Lower lobe of right lung (tissue), 2 donors: ENCODE data around the gene TMEM39B. TPM values are rescaled to one million over a fixed set of nuclear protein-coding genes. Genes with fewer than 3 reads are reported as not detected.

Experiments
- ATAC-seq, 2 donors: fragments of 200-7000 bp; cut with Tn5 transposase; one replicate each; pipeline ENCODE4 v1.9.1; 2020 to 2022; ENCODE audit warnings: mild to moderate bottlenecking in 2 of 2, moderate library complexity in 2 of 2
- DNase-seq: peaks from one replicate; pipeline ENCODE4 v3.0.0-alpha.2; 2020
- H3K27ac ChIP-seq: fragments of 200-600 bp; one replicate; pipeline ENCODE4 v1.8.0; 2022
- H3K27me3 ChIP-seq: fragments of 200-600 bp; one replicate; pipeline ENCODE4 v1.8.0; 2022; ENCODE audit warnings: low read depth
- H3K36me3 ChIP-seq: fragments of 200-600 bp; one replicate; pipeline ENCODE4 v1.8.0; 2022; ENCODE audit warnings: mild to moderate bottlenecking
- H3K4me1 ChIP-seq: fragments of 200-600 bp; one replicate; pipeline ENCODE4 v1.8.0; 2022
- H3K4me3 ChIP-seq: fragments of 200-600 bp; one replicate; pipeline ENCODE4 v1.8.0; 2022; ENCODE audit warnings: mild to moderate bottlenecking
- H3K9me3 ChIP-seq: fragments of 200-600 bp; one replicate; pipeline ENCODE4 v1.8.0; 2022
- intact Hi-C: fragments of 100-400 bp; cut with DNase I; formaldehyde crosslinking; loops from one replicate; pipeline ENCODE4 v1.11.0; 2022
- total RNA-seq: library from RNA; stranded (reverse); fragmentation: NEBNext Ultra II Directional; extraction: Animal tissue kit (Norgen Biotek cat#: 25700); gene quantifications from one replicate; pipeline ENCODE4 v1.2.1, GENCODE V29; 2021
- TF ChIP-seq, protein P1 (sequence below): fragments of 200-600 bp; IDR thresholded peaks from one replicate; pipeline ENCODE4 v1.8.0; 2022; ENCODE audit warnings: antibody characterized with exemption, mild to moderate bottlenecking
- donor health status: DM: no; HTN: yes; CAD: no; lungs with severe emphysema.

Gene TMEM39B
- total RNA-seq, 1 donor from 2014 or later = 15.3 TPM

DNA sequence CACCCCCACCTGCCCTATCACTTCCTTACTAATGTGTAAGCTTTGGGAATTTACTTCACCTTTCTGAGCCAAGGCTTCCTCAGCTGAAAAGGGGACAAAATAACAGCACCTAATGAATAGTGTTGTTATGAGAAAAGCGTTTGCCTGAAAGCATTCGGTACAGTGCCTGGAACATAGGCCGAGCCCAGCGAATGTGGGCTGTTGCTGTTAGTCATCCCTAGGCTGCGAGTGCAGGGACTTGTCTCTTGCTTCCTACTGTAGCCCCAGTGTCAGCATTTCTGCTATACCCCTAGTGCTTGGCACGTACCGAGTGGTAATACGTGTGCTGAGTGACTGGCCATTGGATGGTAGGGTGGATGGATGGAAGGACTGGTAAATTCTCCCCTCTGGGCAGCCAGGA is 18.4 kb downstream of the TMEM39B start:
- no peak overlapping the region for H3K27ac ChIP-seq
- no peaks in the 10 kb centered on the region for H3K9me3 ChIP-seq
- intact Hi-C loops = no loop called here
- no peaks in the 10 kb centered on the region for H3K4me1 ChIP-seq
- H3K27me3 ChIP-seq = no peaks in the 10 kb centered on the region
- no peak for DNase-seq
- H3K36me3 ChIP-seq = peaks cover 92% of the 10 kb centered on the region
- ATAC-seq = no peak
- TF ChIP-seq, protein P1, sequence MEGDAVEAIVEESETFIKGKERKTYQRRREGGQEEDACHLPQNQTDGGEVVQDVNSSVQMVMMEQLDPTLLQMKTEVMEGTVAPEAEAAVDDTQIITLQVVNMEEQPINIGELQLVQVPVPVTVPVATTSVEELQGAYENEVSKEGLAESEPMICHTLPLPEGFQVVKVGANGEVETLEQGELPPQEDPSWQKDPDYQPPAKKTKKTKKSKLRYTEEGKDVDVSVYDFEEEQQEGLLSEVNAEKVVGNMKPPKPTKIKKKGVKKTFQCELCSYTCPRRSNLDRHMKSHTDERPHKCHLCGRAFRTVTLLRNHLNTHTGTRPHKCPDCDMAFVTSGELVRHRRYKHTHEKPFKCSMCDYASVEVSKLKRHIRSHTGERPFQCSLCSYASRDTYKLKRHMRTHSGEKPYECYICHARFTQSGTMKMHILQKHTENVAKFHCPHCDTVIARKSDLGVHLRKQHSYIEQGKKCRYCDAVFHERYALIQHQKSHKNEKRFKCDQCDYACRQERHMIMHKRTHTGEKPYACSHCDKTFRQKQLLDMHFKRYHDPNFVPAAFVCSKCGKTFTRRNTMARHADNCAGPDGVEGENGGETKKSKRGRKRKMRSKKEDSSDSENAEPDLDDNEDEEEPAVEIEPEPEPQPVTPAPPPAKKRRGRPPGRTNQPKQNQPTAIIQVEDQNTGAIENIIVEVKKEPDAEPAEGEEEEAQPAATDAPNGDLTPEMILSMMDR = no peak
- no peak overlapping the region for H3K4me3 ChIP-seq

DNA sequence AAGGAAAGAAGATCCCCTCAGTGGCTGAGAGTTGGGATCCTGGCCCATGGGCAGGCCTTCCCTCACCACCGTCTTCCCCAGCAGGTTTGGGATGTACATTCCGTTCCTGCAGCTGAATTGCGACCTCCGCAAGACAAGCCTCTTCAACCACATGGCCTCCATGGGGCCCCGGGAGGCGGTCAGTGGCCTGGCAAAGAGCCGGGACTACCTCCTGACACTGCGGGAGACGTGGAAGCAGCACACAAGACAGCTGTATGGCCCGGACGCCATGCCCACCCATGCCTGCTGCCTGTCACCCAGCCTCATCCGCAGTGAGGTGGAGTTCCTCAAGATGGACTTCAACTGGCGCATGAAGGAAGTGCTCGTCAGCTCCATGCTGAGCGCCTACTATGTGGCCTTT is 18.9 kb downstream of the TMEM39B start:
- TF ChIP-seq, protein P1 = no peak
- Histone ChIP-seq H3K4me3 (no peak overlapping the region), H3K27me3 (no peaks in the 10 kb centered on the region), H3K27ac (no peak overlapping the region), H3K9me3 (no peaks in the 10 kb centered on the region), H3K36me3 (peaks cover 92% of the 10 kb centered on the region), H3K4me1 (no peaks in the 10 kb centered on the region)
- intact Hi-C loops = no loop called here
- ATAC-seq (no peak), DNase-seq (no peak)

DNA sequence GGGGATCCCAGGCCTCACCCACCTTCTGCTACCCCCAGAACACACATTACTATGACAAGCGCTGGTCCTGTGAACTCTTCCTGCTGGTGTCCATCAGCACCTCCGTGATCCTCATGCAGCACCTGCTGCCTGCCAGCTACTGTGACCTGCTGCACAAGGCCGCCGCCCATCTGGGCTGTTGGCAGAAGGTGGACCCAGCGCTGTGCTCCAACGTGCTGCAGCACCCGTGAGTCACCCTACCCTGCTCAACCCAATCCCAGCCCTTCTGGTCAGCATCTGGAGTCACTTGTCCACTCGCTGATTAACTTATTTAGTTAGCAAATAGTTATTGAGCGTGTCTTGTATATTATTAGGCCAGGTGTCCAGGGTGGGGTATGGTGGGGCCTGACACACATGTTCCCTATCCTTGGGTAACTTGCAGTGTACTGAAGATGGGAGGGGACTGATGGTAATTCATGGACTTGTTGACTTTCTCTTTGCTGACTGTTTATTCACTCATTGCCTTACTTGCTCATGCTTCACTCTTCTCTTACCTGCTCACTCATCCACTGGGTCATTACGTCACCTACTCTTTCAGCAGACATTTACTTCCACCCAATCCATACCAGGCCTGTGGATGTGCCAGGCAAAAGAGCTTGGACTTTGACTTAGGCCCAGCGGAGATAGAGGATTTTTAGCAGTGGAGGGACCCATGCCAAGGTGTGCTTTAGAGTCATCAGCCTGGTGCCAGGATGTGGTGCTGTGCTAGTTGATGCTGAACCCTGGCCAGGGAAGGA is 22.2 kb downstream of the TMEM39B start:
- TF ChIP-seq, protein P1 = no peak
- ATAC-seq = no peak

DNA sequence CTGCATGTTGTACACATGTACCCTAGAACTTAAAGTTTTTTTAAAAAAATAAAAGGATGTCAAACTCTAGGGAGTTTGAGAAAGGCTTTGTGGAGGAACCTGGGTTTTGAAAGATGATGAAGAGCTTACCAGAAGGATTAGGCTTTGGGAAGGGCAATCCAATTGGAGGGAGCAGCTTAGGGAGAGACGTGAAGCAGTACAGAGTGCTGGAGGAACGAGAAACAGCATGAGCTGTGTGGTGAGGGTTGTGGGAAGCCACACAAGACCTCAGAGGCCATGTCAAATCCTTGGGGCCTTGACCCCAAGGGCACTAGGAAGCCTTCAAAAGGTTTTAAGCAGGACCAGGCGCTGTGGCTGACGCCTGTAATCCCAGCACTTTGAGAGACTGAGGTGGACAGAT is 26.7 kb downstream of the TMEM39B start:
- H3K27ac ChIP-seq = no peak overlapping the region
- H3K4me3 ChIP-seq = no peak overlapping the region
- DNase-seq (no peak), ATAC-seq (no peak)
- peaks cover 79% of the 10 kb centered on the region for H3K36me3 ChIP-seq
- no peaks in the 10 kb centered on the region for H3K9me3 ChIP-seq
- H3K4me1 ChIP-seq = no peaks in the 10 kb centered on the region
- intact Hi-C loops = no loop called here
- H3K27me3 ChIP-seq = no peaks in the 10 kb centered on the region
- TF ChIP-seq, protein P1 = no peak

More for the DNA sequence above, 22.2 kb downstream of the TMEM39B start:
- no peak overlapping the region for H3K4me3 ChIP-seq
- H3K36me3 ChIP-seq = peaks cover 92% of the 10 kb centered on the region
- intact Hi-C loops = no loop called here
- no peaks in the 10 kb centered on the region for H3K4me1 ChIP-seq
- H3K9me3 ChIP-seq = no peaks in the 10 kb centered on the region
- H3K27ac ChIP-seq = no peak overlapping the region
- H3K27me3 ChIP-seq = no peaks in the 10 kb centered on the region
- DNase-seq = no peak

DNA sequence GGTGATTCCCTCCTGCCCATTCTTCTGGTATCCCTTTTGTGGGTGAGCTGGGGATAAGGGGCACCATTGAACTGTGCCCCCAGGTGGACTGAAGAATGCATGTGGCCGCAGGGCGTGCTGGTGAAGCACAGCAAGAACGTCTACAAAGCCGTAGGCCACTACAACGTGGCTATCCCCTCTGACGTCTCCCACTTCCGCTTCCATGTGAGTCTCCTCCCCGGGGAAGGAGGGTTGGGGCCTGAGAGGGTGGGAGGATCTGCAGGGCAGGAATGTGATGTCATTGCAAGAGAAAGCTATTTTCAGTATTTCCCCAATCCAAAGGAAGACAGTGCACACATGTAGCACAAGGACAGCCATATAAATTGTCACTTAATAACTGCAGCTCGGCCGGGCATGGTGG is 27.6 kb downstream of the TMEM39B start:
- Histone ChIP-seq H3K9me3 (no peaks in the 10 kb centered on the region), H3K4me3 (no peak overlapping the region), H3K27me3 (no peaks in the 10 kb centered on the region), H3K36me3 (peaks cover 69% of the 10 kb centered on the region), H3K4me1 (no peaks in the 10 kb centered on the region), H3K27ac (no peak overlapping the region)
- ATAC-seq (no peak), DNase-seq (no peak)
- intact Hi-C loops = no loop called here
- TF ChIP-seq, protein P1 = no peak
